IgD-negative memory B cell (primary cell): ENCODE results near the gene CCDC97. TPM values are rescaled to one million over a fixed set of nuclear protein-coding genes. Genes with fewer than 3 reads are reported as not detected.
A peak's percentile ranks its signal among the peaks of the same experiment; 100 is the strongest.

Source experiments
- H3K27ac Mint-ChIP-seq, 3 donors: one replicate each; pipeline ENCODE4 v1.8.0; 2020 to 2022; ENCODE audit warnings: mild to moderate bottlenecking in 3 of 3, mixed read lengths in 3 of 3, moderate library complexity in 1 of 3
- H3K27me3 Mint-ChIP-seq: one replicate; pipeline ENCODE4 v1.8.0; 2021; ENCODE audit warnings: mixed read lengths
- H3K36me3 Mint-ChIP-seq: one replicate; pipeline ENCODE4 v1.8.0; 2020; ENCODE audit warnings: mild to moderate bottlenecking, mixed read lengths
- H3K4me1 Mint-ChIP-seq, 3 donors: one replicate each; pipeline ENCODE4 v1.8.0; 2020 to 2022; ENCODE audit warnings: mixed read lengths in 3 of 3, mild to moderate bottlenecking in 1 of 3
- H3K4me3 Mint-ChIP-seq, 4 donors: one replicate each; pipeline ENCODE4 v1.8.0; 2020 to 2022; ENCODE audit warnings: mild to moderate bottlenecking in 4 of 4, mixed read lengths in 4 of 4, moderate library complexity in 3 of 4
- H3K9me3 Mint-ChIP-seq, 3 donors: one replicate each; pipeline ENCODE4 v1.8.0; 2020 to 2021; ENCODE audit warnings: mixed read lengths in 3 of 3, mild to moderate bottlenecking in 1 of 3
- polyA plus RNA-seq: library from polyadenylated mRNA; unstranded; fragments of 300-500 nt; fragmentation: Illumina TruSeq; gene quantifications from one replicate; pipeline ENCODE4 v1.2.3, GENCODE V29; 2021

The CCDC97 gene
- polyA plus RNA-seq, 1 donor from 2014 or later, result 34.5 TPM

GRCh38 chr19:41305927-41306793 lies 3.8 kb upstream of the CCDC97 start:
- peaks cover 44 to 55% (median 50%) of the 10 kb centered on the region in 3 donors for H3K4me1 Mint-ChIP-seq
- H3K4me3 Mint-ChIP-seq, result peak overlapping the region in 2 of 4 donors; percentile 47 to 78
- H3K27me3 Mint-ChIP-seq, result no peaks in the 10 kb centered on the region
- H3K36me3 Mint-ChIP-seq, result peaks cover 3% of the 10 kb centered on the region
- H3K27ac Mint-ChIP-seq, result peak overlapping the region; percentile 99 to 100 (median 100)
- H3K9me3 Mint-ChIP-seq, result no peaks in the 10 kb centered on the region

GRCh38 chr19:41307090-41307875 lies 2.7 kb upstream of the CCDC97 start:
- Mint-ChIP-seq H3K4me1 (peaks cover 41 to 51% (median 42%) of the 10 kb centered on the region in 3 donors), H3K27me3 (no peaks in the 10 kb centered on the region), H3K27ac (peak overlapping the region; percentile 99 to 100 (median 100)), H3K4me3 (peak overlapping the region; percentile 13 to 88 (median 66)), H3K36me3 (peaks cover 5% of the 10 kb centered on the region), H3K9me3 (no peaks in the 10 kb centered on the region)

GRCh38 chr19:41307954-41308449 lies 2.0 kb upstream of the CCDC97 start:
- H3K9me3 Mint-ChIP-seq, result no peaks in the 10 kb centered on the region
- H3K27ac Mint-ChIP-seq, result peak overlapping the region; percentile 99 to 100 (median 100)
- H3K27me3 Mint-ChIP-seq, result no peaks in the 10 kb centered on the region
- peaks cover 3% of the 10 kb centered on the region for H3K36me3 Mint-ChIP-seq
- H3K4me1 Mint-ChIP-seq, result peaks cover 34 to 50% (median 39%) of the 10 kb centered on the region in 3 donors
- peak overlapping the region; percentile 97 to 99 (median 99) for H3K4me3 Mint-ChIP-seq

GRCh38 chr19:41308450-41309179 lies 1.4 kb upstream of the CCDC97 start:
- Mint-ChIP-seq H3K36me3 (peaks cover 3% of the 10 kb centered on the region), H3K27ac (peak overlapping the region; percentile 99 to 100 (median 100)), H3K9me3 (no peaks in the 10 kb centered on the region), H3K27me3 (no peaks in the 10 kb centered on the region), H3K4me1 (peaks cover 37 to 53% (median 38%) of the 10 kb centered on the region in 3 donors), H3K4me3 (peak overlapping the region; percentile 97 to 99 (median 99))

DNA sequence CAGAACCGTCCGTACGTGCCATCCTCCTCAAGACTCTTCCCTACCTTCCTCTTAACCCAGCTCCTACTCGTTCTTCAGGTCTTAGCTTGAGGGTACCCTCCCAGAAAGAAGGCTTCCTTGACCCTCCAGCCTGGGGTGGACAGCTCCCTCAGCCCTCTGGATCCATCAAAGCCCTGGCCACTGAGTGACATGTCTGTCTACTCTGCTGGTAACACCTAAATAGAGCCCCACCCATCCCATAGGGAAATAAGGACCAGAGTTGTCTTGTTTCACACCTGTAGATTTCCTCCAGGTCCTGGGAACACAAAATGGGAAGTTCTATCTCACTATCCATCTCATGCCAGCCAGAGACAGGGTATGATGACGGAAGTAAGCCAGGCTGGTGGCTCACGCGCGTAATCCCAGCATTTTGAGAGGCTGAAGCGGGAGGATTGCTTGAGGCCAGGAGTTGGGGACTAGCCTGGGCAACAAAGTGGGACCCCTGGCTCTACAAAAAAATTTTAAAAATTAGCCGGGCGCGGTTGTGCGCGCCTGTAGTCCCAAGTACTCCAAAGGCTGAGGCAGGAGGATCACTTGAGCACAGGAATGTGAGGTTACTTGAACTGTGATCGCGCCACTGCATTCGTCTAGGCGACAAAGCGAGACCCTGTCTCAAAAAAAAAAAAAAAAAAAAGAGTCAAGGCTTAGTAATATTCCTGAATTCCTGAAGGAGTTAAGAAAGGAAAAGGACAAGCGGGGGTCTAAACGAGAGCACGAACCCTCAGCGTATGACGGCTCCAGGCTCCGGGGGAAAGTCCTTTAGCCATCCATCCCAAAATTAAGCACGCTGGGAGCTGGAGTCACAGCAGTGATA lies 566 bp upstream of the CCDC97 start:
- no peaks in the 10 kb centered on the region for H3K9me3 Mint-ChIP-seq
- peak overlapping the region; percentile 99 to 100 (median 100) for H3K27ac Mint-ChIP-seq
- H3K27me3 Mint-ChIP-seq, result no peaks in the 10 kb centered on the region
- H3K36me3 Mint-ChIP-seq, result peaks cover 3% of the 10 kb centered on the region
- peak overlapping the region; percentile 97 to 99 (median 99) for H3K4me3 Mint-ChIP-seq
- peaks cover 37 to 51% (median 37%) of the 10 kb centered on the region in 3 donors for H3K4me1 Mint-ChIP-seq

GRCh38 chr19:41311072-41311471 lies 1.1 kb downstream of the CCDC97 start:
- peak overlapping the region; percentile 97 to 99 (median 99) for H3K4me3 Mint-ChIP-seq
- no peaks in the 10 kb centered on the region for H3K27me3 Mint-ChIP-seq
- peaks cover 37 to 49% (median 38%) of the 10 kb centered on the region in 3 donors for H3K4me1 Mint-ChIP-seq
- no peaks in the 10 kb centered on the region for H3K9me3 Mint-ChIP-seq
- peaks cover 3% of the 10 kb centered on the region for H3K36me3 Mint-ChIP-seq
- H3K27ac Mint-ChIP-seq, result peak overlapping the region in 2 of 3 donors; percentile 100

GRCh38 chr19:41311613-41312012 lies 1.6 kb downstream of the CCDC97 start:
- Mint-ChIP-seq H3K27ac (peak overlapping the region in 1 of 3 donors; percentile 78), H3K27me3 (no peaks in the 10 kb centered on the region), H3K9me3 (no peaks in the 10 kb centered on the region), H3K4me3 (peak overlapping the region; percentile 70 to 99 (median 90)), H3K36me3 (peaks cover 3% of the 10 kb centered on the region), H3K4me1 (peaks cover 36 to 49% (median 40%) of the 10 kb centered on the region in 3 donors)

- peaks cover 5% of the 10 kb centered on the region for H3K36me3 Mint-ChIP-seq
- peak overlapping the region in 2 of 4 donors; percentile 24 to 65 for H3K4me3 Mint-ChIP-seq
- no peaks in the 10 kb centered on the region for H3K27me3 Mint-ChIP-seq
- no peaks in the 10 kb centered on the region for H3K9me3 Mint-ChIP-seq
- H3K27ac Mint-ChIP-seq, result peak overlapping the region in 2 of 3 donors; percentile 27 to 88
- peaks cover 12 to 17% (median 15%) of the 10 kb centered on the region in 3 donors for H3K4me1 Mint-ChIP-seq
These were observed 6.4 kb downstream of the CCDC97 start for GRCh38 chr19:41316306-41316920.

DNA sequence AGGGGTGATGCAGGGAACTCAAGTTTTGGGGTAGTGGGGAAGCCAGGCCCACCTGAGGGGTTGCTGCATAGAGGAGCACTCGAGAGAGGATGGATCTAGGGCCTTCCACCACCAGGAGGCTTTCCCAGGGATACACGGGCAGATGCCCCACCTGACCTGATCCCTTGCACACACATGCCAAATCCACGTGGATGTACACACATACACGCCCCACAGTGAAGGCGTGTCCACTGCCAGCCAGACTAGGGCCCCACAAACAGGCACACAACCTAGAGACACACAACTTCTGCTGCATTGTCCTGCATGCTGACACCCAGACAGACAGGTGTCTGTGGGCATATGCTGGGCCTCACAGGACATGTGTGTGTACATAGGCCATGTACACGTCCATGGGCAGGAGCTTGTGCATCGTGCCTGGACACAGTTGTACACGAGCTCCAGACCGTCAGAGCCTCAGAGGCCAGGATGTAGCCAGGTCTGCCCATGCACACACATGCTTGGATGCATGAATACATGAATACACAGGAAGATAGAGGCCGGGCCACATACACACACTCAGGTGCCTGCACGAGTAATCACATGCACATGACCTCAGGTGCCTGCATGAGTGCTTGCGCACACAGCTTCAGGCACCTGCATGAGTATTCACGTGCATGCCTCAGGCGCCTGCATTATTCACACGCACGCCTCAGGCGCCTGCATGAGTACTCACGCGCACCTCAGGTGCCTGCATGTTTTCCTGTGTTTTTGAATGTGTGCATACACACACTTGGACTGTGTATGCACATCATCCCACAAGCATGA lies 8.9 kb downstream of the CCDC97 start:
- Mint-ChIP-seq H3K27me3 (no peaks in the 10 kb centered on the region), H3K4me1 (peaks cover 9 to 10% (median 10%) of the 10 kb centered on the region in 3 donors), H3K4me3 (peak overlapping the region in 1 of 4 donors; percentile 6), H3K9me3 (no peaks in the 10 kb centered on the region), H3K36me3 (peaks cover 2% of the 10 kb centered on the region), H3K27ac (peak overlapping the region; percentile 63 to 90 (median 86))

DNA sequence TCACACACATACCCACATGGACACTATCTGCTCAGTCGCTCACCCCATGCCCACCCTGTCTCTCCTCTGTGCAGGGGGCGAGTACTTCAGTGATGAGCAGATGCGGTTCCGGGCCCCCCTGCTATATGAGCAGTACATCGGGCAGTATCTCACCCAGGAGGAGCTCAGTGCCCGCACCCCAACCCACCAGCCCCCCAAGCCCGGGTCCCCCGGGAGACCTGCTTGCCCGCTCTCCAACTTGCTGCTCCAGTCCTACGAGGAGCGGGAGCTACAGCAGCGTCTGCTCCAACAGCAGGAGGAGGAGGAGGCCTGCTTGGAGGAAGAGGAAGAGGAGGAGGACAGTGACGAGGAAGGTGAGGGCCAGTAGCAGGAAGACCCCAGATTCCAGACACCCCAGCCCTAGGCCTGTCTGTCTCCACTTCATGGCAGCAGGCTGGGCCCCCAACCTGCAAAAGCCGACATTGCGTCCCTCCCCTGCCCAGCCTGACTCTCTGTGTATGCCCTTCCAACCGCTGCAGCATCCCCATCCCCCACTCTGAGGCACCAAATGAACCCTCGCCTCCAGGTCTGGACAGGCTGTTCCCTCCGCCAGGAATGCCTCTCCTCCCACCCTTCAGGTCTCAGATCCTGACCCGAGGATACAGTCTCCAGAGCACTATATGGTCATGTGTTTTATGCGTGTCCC lies 9.7 kb downstream of the CCDC97 start:
- peak overlapping the region in 2 of 3 donors; percentile 63 to 90 for H3K27ac Mint-ChIP-seq
- H3K9me3 Mint-ChIP-seq, result no peaks in the 10 kb centered on the region
- peak overlapping the region in 1 of 4 donors; percentile 41 for H3K4me3 Mint-ChIP-seq
- H3K4me1 Mint-ChIP-seq, result peaks cover 16 to 17% (median 16%) of the 10 kb centered on the region in 3 donors
- H3K27me3 Mint-ChIP-seq, result no peaks in the 10 kb centered on the region
- H3K36me3 Mint-ChIP-seq, result peaks cover 2% of the 10 kb centered on the region

DNA sequence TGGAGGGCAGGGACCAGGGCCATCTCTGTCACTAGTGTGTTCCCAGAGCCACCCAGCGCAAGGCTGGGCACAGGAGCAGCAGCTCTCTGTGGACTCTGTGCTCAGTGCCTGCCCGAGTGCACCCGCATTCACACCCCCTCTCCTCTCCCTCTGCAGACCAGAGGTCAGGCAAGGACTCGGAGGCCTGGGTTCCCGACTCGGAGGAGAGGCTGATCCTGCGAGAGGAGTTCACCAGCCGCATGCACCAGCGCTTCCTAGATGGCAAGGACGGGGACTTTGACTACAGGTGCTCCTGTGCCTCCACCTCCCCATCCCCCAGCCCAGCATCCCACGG lies 10.2 kb downstream of the CCDC97 start:
- Mint-ChIP-seq H3K4me1 (peaks cover 19% of the 10 kb centered on the region in 3 donors), H3K27ac (peak overlapping the region in 2 of 3 donors; percentile 63 to 90), H3K4me3 (peak overlapping the region in 1 of 4 donors; percentile 12), H3K27me3 (no peaks in the 10 kb centered on the region), H3K36me3 (peaks cover 2% of the 10 kb centered on the region), H3K9me3 (no peaks in the 10 kb centered on the region)

GRCh38 chr19:41320568-41320967 lies 10.6 kb downstream of the CCDC97 start:
- Mint-ChIP-seq H3K4me1 (peaks cover 19 to 21% (median 20%) of the 10 kb centered on the region in 3 donors), H3K27me3 (no peaks in the 10 kb centered on the region), H3K36me3 (peaks cover 2% of the 10 kb centered on the region), H3K9me3 (no peaks in the 10 kb centered on the region), H3K4me3 (peak overlapping the region in 1 of 4 donors; percentile 42), H3K27ac (peak overlapping the region; percentile 63 to 90 (median 84))
